Erythroblast (primary cell): ENCODE data around the gene NHSL2.

ENCODE experiments used
- GATA1 ChIP-seq: IDR thresholded peaks from 2 replicates; pipeline ENCODE4 v1.6.1; 2011; ENCODE audit warnings: low read depth, mild to moderate bottlenecking, control low read depth, low read length, moderate library complexity
- POLR2A ChIP-seq: IDR thresholded peaks from 2 replicates; pipeline ENCODE4 v1.6.1; 2011; ENCODE audit warnings: mild to moderate bottlenecking, low read length

DNA sequence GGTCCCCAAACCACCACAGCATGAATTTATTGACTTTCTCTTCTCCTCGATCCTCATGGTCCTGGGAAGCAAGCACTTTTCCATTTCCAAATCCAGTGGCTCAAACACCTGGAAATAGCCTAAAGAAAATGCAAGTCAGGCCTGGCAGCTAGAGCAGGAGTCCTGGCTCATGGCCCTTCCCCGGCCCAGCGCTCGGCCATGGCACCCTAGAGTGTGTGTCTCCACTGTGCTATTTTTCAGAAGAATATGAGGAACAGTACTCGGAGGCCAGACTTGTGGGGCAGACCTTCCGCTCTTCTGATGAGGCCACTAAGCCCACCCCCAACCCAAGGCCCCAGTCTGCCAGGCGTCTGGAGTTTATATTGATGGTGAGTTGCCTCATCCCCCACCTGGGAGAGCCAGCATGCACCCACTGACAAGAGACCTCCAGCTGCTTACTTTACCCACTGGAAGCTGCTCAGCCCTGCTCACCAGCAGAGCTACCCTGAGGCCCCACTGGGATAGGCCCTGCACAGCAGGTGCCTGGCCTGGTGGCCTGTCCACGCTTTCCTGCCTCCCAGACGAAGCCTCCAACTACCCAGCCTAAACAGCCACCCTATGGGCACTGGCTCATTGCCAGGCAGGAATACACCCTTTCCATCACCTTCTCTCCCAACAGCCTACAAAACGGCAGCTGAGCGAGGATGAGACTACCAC lies 223.4 kb downstream of the NHSL2 start:
- TF ChIP-seq POLR2A (no peak), GATA1 (no peak)
